ENCODE measurements around the gene CDC42EP1. TPM values are rescaled to one million over a fixed set of nuclear protein-coding genes. Genes with fewer than 3 reads are reported as not detected.
"Not testable (repeated sequence)": the region's sequence is repeated elsewhere in the genome, so short reads cannot be mapped to it uniquely, and the experiment has no call there.

The CDC42EP1 gene
- total RNA-seq, 4 donors from 2014 or later = 28.4 to 53.4 (median 33.4) TPM

GRCh38 chr22:37545703-37546436 is 14.4 kb upstream of the CDC42EP1 start:
- Histone ChIP-seq H3K4me1 (peaks cover 0 to 64% (median 49%) of the 10 kb centered on the region in 4 donors), H3K4me3 (peak overlapping the region in 1 of 4 donors; percentile 26), H3K36me3 (no peaks in the 10 kb centered on the region), H3K27me3 (no peaks in the 10 kb centered on the region), H3K27ac (peak overlapping the region; percentile 85 to 95 (median 90)), H3K9me3 (no peaks in the 10 kb centered on the region)
- WGBS, 2 donors = 3 to 5% methylated on average over 20 to 27 of the region's 28 CpGs
- TF ChIP-seq, protein P1, sequence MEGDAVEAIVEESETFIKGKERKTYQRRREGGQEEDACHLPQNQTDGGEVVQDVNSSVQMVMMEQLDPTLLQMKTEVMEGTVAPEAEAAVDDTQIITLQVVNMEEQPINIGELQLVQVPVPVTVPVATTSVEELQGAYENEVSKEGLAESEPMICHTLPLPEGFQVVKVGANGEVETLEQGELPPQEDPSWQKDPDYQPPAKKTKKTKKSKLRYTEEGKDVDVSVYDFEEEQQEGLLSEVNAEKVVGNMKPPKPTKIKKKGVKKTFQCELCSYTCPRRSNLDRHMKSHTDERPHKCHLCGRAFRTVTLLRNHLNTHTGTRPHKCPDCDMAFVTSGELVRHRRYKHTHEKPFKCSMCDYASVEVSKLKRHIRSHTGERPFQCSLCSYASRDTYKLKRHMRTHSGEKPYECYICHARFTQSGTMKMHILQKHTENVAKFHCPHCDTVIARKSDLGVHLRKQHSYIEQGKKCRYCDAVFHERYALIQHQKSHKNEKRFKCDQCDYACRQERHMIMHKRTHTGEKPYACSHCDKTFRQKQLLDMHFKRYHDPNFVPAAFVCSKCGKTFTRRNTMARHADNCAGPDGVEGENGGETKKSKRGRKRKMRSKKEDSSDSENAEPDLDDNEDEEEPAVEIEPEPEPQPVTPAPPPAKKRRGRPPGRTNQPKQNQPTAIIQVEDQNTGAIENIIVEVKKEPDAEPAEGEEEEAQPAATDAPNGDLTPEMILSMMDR (IDR thresholded peaks at IDR 0.05) = no peak
- TF ChIP-seq EP300 (IDR thresholded peaks at IDR 0.05) (peak; percentile 57 to 58), POLR2A (IDR thresholded peaks at IDR 0.05) (peak in 1 of 2 donors; percentile 44)
- DNase-seq (ENCODE audit: low spot score in 2 of 2) = peak; percentile 84 to 85

GRCh38 chr22:37546437-37547250 is 13.6 kb upstream of the CDC42EP1 start:
- DNase-seq (ENCODE audit: low spot score in 2 of 2) = no peak
- no peak for TF ChIP-seq EP300 (IDR thresholded peaks at IDR 0.05)
- TF ChIP-seq, protein P1 (IDR thresholded peaks at IDR 0.05) = peak in 1 of 5 experiments; percentile 18
- TF ChIP-seq POLR2A (IDR thresholded peaks at IDR 0.05) = no peak
- peak overlapping the region; percentile 85 to 95 (median 90) for H3K27ac ChIP-seq
- no peaks in the 10 kb centered on the region for H3K9me3 ChIP-seq
- no peaks in the 10 kb centered on the region for H3K36me3 ChIP-seq
- H3K27me3 ChIP-seq = no peaks in the 10 kb centered on the region
- 10 to 23% methylated on average over 19 to 21 of the region's 21 CpGs for WGBS, 2 donors
- H3K4me1 ChIP-seq = peaks cover 0 to 68% (median 52%) of the 10 kb centered on the region in 4 donors
- H3K4me3 ChIP-seq = peak overlapping the region in 1 of 4 donors; percentile 26

DNA sequence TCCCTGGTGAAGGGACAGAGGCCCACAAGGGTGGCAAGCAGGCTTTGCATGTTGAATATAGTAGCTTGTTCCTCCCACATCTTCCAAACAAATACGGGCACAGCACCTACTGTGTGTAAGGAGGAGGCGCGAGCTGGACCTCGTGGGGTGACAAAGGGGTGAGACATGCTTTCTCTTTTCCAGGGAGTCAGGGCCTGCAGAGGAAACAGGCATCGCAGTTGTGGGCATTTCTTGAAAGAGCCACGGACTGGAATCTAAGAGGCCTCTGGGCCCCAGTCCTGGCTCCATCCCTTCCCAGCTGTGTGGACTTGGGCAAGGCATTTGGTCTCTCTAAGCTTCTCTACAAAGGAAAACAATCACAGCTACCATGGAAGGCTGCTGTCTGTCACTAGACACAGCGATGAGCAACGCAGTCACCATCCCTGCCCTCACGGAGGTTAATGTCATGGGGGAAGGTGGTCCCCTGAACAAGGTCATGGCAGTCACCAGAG is 13.0 kb upstream of the CDC42EP1 start:
- Histone ChIP-seq H3K4me3 (no peak overlapping the region), H3K27me3 (no peaks in the 10 kb centered on the region), H3K27ac (peak overlapping the region; percentile 85 to 95 (median 90)), H3K4me1 (peaks cover 5 to 73% (median 55%) of the 10 kb centered on the region in 4 donors), H3K36me3 (no peaks in the 10 kb centered on the region), H3K9me3 (no peaks in the 10 kb centered on the region)
- DNase-seq (ENCODE audit: low spot score in 2 of 2) = no peak
- 37 to 40% methylated on average over 9 of the region's 9 CpGs for WGBS, 2 donors
- TF ChIP-seq, protein P1 (IDR thresholded peaks at IDR 0.05) = no peak
- TF ChIP-seq EP300 (IDR thresholded peaks at IDR 0.05) = peak in 1 of 2 donors; percentile 44

- Histone ChIP-seq H3K27me3 (no peaks in the 10 kb centered on the region), H3K36me3 (no peaks in the 10 kb centered on the region), H3K4me3 (no peak overlapping the region), H3K9me3 (no peaks in the 10 kb centered on the region), H3K27ac (peak overlapping the region; percentile 0 to 95 (median 74)), H3K4me1 (peaks cover 5 to 79% (median 59%) of the 10 kb centered on the region in 4 donors)
- TF ChIP-seq, protein P1 (IDR thresholded peaks at IDR 0.05) = peak in 3 of 5 experiments; percentile 26 to 59 (median 41)
- TF ChIP-seq EP300 (IDR thresholded peaks at IDR 0.05) (peak in 1 of 2 donors; percentile 41), POLR2A (IDR thresholded peaks at IDR 0.05) (no peak)
- WGBS, 2 donors = 8 to 24% methylated on average over 5 of the region's 5 CpGs
- no peak for DNase-seq (ENCODE audit: low spot score in 2 of 2)
Measured at GRCh38 chr22:37549704-37550059, 10.6 kb upstream of the CDC42EP1 start.

- WGBS, 2 donors = 76 to 87% methylated on average over 9 of the region's 9 CpGs
- not testable (repeated sequence) for H3K4me3 ChIP-seq; DNase-seq (ENCODE audit: low spot score in 2 of 2); H3K36me3 ChIP-seq; H3K27me3 ChIP-seq; H3K9me3 ChIP-seq
- H3K27ac ChIP-seq = peak overlapping the region in 2 of 4 donors; percentile 91 to 95
- peaks cover 5 to 67% (median 49%) of the 10 kb centered on the region in 4 donors for H3K4me1 ChIP-seq
Measured at GRCh38 chr22:37550921-37551320, 9.4 kb upstream of the CDC42EP1 start.
